Muscle layer of duodenum (tissue), 2 donors: ENCODE data around the gene TMED7.

Experiments
- H3K27ac ChIP-seq: one replicate; pipeline ENCODE4 v1.7.0; 2013; ENCODE audit warnings: mild to moderate bottlenecking, low read length
- H3K27me3 ChIP-seq: one replicate; pipeline ENCODE4 v1.7.0; 2013; ENCODE audit warnings: low read depth, mild to moderate bottlenecking, control low read depth, low read length
- H3K36me3 ChIP-seq, 2 donors: one replicate each; pipeline ENCODE4 v1.7.0; 2013; ENCODE audit warnings: low read length in 2 of 2, control low read depth in 1 of 2, mild to moderate bottlenecking in 1 of 2; ENCODE audit not compliant: insufficient read depth in 2 of 2, control insufficient read depth in 1 of 2
- H3K4me1 ChIP-seq, 2 donors: one replicate each; pipeline ENCODE4 v1.7.0; 2013; ENCODE audit warnings: low read length in 2 of 2, mild to moderate bottlenecking in 2 of 2, control low read depth in 1 of 2, moderate library complexity in 1 of 2; ENCODE audit not compliant: insufficient read depth in 2 of 2, control insufficient read depth in 1 of 2
- H3K4me3 ChIP-seq, 2 donors: one replicate each; pipeline ENCODE4 v1.7.0; 2013; ENCODE audit warnings: low read length in 2 of 2, low read depth in 1 of 2, mild to moderate bottlenecking in 1 of 2
- H3K9me3 ChIP-seq, 2 donors: one replicate each; pipeline ENCODE4 v1.7.0; 2013; ENCODE audit warnings: low read length in 2 of 2, control low read depth in 1 of 2, mild to moderate bottlenecking in 1 of 2; ENCODE audit not compliant: control insufficient read depth in 1 of 2
- donor health status: healthy.

TMED7 gene

DNA sequence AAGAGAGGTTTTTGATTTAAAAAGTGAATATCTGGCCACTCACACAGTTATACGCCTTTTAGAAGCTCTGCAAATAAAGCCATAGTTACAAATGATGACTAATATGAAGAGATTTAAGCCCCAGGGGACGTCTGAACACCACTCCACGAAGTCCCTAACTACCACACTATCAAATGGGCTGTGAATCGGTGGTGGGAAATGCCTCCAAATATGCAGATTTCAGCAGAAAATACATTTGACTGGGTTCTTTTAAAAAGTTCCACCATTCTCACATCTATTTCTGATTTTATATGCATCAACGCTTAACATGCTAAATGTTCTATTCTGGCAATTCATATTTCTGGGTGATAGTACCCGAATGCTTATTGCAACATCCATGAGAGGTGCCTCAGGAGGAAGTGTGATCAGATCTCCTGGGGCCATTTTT lies 46.1 kb downstream of the TMED7 start:
- Histone ChIP-seq H3K4me1 (no peaks in the 10 kb centered on the region), H3K27me3 (no peaks in the 10 kb centered on the region), H3K36me3 (peaks cover 0 to 4% of the 10 kb centered on the region in 2 donors), H3K9me3 (no peaks in the 10 kb centered on the region), H3K27ac (no peak overlapping the region), H3K4me3 (no peak overlapping the region)

DNA sequence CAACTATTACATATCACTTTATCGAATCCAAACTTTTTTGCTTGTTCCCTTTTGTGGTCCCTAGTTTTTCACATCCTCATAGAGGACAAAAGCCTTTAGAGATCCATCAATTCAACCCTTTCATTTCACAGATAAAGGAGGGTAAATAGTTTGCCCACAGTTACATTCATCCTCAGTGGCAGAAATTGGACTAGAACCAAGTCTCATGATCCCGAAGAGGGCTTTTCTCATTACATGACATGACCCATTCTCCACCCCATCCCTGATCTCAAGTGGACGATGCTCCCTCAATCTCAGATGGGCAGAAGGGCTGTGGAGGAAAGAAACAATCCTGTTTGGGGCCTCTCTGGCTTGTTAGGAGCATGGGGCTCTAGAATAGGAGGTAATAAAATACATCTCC lies 46.6 kb downstream of the TMED7 start:
- H3K27me3 ChIP-seq = no peaks in the 10 kb centered on the region
- H3K4me1 ChIP-seq = no peaks in the 10 kb centered on the region
- H3K36me3 ChIP-seq = peaks cover 0 to 4% of the 10 kb centered on the region in 2 donors
- no peaks in the 10 kb centered on the region for H3K9me3 ChIP-seq
- no peak overlapping the region for H3K4me3 ChIP-seq
- H3K27ac ChIP-seq = no peak overlapping the region

GRCh38 chr5:115578657-115579056 lies 47.2 kb downstream of the TMED7 start:
- no peaks in the 10 kb centered on the region for H3K4me1 ChIP-seq
- H3K4me3 ChIP-seq = no peak overlapping the region
- H3K27me3 ChIP-seq = no peaks in the 10 kb centered on the region
- H3K27ac ChIP-seq = no peak overlapping the region
- H3K9me3 ChIP-seq = no peaks in the 10 kb centered on the region
- H3K36me3 ChIP-seq = peaks cover 0 to 4% of the 10 kb centered on the region in 2 donors

DNA sequence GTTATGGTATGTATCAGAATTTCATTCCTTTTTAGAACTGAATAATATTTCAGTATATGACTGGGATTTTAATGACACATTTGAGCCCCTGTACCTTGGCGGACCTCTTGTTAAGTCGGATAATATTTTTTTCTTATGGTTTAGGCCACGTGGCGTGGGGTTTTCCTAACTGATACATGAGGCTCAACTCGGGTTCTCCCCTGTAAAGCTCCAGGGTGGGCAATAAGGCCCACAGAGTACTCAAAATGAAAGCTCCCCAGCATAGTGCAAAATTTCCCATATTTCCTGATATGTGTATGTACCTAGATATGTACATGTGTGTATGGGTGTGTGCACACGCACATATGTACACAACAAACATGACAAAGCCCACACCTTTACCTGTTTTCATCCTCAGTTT lies 48.1 kb downstream of the TMED7 start:
- Histone ChIP-seq H3K27ac (no peak overlapping the region), H3K9me3 (no peaks in the 10 kb centered on the region), H3K4me1 (no peaks in the 10 kb centered on the region), H3K36me3 (peaks cover 0 to 4% of the 10 kb centered on the region in 2 donors), H3K27me3 (no peaks in the 10 kb centered on the region), H3K4me3 (no peak overlapping the region)

DNA sequence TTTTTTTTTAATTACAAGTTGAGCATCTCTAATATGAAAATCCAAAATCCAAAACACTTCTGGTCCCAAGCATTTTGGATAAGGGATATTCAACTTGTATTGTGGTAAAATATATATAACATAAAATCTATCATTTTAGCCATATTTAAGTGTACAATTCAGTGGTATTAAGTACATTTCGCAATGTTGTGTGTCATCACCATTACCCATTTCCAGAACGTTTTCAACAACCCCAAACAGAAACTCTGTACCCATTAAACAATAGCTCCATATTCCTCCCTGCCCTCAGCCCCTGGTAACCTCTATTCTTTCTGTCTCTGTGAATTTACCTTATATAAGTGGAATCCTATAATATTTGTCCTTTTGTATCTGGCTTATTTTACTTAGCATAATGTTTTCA lies 48.5 kb downstream of the TMED7 start:
- Histone ChIP-seq H3K27me3 (no peaks in the 10 kb centered on the region), H3K9me3 (no peaks in the 10 kb centered on the region), H3K4me1 (no peaks in the 10 kb centered on the region), H3K4me3 (no peak overlapping the region), H3K27ac (no peak overlapping the region), H3K36me3 (peaks cover 0 to 4% of the 10 kb centered on the region in 2 donors)

DNA sequence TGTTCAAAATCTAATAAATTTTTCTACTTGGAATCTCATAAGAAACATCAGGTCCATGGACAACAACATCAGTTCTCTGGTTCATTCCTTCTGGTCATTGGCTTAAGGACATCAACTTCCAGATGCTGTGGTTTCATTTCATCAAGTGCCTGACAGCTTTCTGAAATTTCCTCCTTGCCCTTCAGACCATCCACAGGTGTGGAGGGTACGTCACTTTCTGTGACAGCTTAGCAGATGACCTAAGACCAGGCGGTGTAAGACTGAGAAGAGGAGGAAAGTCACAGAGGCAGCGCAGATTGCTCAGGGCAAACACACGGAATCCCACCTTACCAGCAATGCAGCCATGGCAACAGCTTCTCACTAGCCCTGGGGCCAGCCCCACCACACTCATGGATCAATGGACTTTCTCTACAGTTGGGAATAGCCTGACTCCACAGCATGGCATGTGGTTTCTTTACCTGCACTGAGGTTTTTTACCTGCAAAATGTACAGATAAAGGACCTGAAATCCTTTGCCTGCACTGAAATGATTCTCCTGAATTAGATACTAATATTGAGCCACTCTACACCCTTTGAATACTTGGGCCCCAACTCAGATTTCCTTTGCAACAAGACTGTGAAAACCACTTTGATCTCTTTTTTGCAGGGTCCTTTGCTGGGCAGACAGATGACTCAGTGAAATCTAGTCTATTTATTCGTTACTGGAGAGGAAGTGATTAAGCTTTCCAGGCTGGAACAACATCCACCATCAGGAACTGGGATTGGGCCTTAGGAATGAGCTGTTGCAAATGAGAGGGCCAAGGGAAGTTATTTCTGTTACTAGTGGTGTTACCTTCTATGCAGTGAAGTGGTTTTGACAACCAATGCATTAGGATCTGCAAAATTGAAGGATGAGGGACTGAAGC lies 50.4 kb downstream of the TMED7 start:
- Histone ChIP-seq H3K36me3 (peaks cover 0 to 4% of the 10 kb centered on the region in 2 donors), H3K4me3 (no peak overlapping the region), H3K4me1 (no peaks in the 10 kb centered on the region), H3K27me3 (no peaks in the 10 kb centered on the region), H3K27ac (no peak overlapping the region), H3K9me3 (no peaks in the 10 kb centered on the region)

GRCh38 chr5:115573133-115573532 lies 52.7 kb downstream of the TMED7 start:
- Histone ChIP-seq H3K36me3 (peaks cover 0 to 4% of the 10 kb centered on the region in 2 donors), H3K4me1 (no peaks in the 10 kb centered on the region), H3K27ac (no peak overlapping the region), H3K9me3 (no peaks in the 10 kb centered on the region), H3K4me3 (no peak overlapping the region), H3K27me3 (no peaks in the 10 kb centered on the region)

DNA sequence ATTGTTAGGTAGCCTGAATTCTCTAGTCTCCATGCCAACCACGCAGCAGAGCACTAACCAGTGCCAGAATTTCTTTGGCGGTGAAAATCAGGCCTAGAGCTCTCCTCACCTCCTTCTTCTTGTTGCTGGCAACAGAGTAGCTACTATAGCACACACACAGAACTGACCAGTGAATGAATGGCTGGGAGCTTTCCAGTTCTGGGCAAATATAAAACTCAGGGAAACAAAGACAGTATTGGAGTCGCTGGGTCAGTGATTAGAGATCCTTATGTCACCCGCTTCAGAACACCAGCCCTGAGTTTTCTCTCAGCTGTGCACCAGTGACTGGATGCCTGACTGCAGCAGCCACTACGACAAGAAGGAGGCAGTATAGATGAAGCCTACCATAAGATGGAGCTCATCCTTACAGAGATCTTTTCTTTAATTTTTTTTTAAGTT lies 54.4 kb downstream of the TMED7 start:
- H3K4me3 ChIP-seq = no peak overlapping the region
- H3K27ac ChIP-seq = no peak overlapping the region
- no peaks in the 10 kb centered on the region for H3K36me3 ChIP-seq
- no peaks in the 10 kb centered on the region for H3K9me3 ChIP-seq
- no peaks in the 10 kb centered on the region for H3K27me3 ChIP-seq
- no peaks in the 10 kb centered on the region for H3K4me1 ChIP-seq

- Histone ChIP-seq H3K27me3 (no peaks in the 10 kb centered on the region), H3K4me1 (no peaks in the 10 kb centered on the region), H3K9me3 (no peaks in the 10 kb centered on the region), H3K36me3 (no peaks in the 10 kb centered on the region), H3K4me3 (no peak overlapping the region), H3K27ac (no peak overlapping the region)
These were observed 57.2 kb downstream of the TMED7 start for GRCh38 chr5:115568668-115569067.

DNA sequence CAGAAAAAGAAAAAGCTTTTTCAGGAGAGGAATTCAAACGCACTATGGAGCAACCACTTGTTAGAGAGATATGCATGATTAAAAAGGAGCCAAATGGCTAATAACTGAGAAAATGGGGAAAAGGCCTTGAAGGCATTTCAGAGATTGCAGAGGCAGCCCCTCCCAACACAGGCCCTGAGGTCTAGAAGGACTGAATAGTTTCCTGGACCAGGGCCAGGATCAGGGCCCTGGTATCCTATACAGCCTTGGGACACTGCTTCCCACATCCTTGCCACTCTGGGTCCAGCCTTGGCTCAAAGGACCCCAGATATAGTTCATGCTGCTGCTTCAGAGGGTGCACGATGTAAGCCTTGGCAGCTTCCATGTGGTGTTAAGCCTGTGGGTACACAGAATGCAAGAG lies 60.6 kb downstream of the TMED7 start:
- H3K4me3 ChIP-seq = no peak overlapping the region
- H3K27ac ChIP-seq = no peak overlapping the region
- no peaks in the 10 kb centered on the region for H3K4me1 ChIP-seq
- H3K9me3 ChIP-seq = no peaks in the 10 kb centered on the region
- H3K27me3 ChIP-seq = no peaks in the 10 kb centered on the region
- no peaks in the 10 kb centered on the region for H3K36me3 ChIP-seq
